HG03196 (cell line): ENCODE measurements around the gene PRKD1.
"Not testable (repeated sequence)": the region's sequence is repeated elsewhere in the genome, so short reads cannot be mapped to it uniquely, and the experiment has no call there.

Source experiments
- ATAC-seq: cut with Tn5 transposase; IDR thresholded peaks from one replicate; pipeline ENCODE4 v1.9.1; 2021; ENCODE audit not compliant: unreplicated experiment

PRKD1 gene

DNA sequence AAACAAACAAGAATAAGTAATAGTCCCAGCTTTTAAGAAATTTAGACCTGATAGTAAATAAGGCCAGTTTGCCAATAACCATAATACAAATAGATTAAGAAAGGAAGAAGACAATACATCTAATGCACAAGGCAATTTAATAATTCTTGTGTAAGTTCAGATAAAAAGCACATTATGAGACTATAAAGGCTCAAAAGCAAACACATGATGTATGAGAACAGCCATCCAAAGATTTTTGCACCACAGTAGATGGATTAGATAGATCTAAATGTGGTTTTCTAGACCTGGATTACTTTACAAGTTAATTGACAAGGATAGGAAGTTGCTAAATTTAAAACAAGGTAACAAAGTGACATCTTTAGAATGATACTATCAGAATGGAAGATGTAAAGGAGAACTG is 125.4 kb downstream of the PRKD1 start:
- no peak for ATAC-seq

DNA sequence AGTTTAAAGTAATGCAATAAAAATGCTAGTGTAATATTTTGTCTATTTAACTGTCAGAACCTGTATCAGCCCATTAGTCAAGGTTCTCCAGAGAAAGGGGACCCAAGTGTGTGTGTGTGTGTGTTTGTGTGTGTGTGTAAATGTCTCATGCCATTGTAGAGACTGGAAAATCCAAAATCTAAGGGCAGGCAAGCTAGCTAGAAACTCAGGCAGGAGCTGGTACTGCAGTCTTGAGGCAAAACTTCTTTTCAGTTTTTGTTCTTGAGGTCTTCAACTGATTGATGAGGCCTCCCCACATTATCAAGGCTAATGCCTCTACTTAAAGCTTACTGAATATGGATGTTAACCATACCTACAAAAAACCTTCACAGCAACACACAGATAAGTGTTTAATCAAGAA is 126.7 kb downstream of the PRKD1 start:
- ATAC-seq, result no peak

DNA sequence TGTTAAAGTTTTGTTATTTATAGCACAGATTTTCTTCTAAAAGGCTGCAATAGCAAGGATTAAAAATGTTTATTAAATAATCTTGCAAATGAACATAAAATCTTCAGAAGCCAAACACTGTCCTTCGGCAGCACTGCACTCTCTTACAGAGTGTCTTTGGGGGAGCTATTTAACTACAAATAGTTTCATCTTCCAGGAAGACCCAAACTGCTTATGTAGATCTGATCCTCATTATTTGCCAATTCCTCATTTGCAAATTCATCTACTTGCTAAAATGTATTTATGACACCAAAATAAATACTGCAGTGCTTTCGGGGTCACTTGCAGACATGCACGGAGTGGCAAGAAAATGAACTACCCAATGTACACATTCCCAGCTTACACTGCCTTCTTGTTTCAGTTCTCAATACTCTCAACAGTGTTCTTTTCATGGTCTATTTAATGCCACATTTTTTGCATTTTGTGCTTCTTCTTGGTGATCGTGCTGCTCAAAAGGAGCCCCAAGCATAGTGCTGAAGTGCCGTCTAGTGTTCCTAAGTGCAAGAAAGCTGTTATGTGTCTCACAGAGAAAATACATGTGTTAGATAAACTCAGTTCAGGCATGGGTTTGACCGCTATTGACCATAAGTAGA is 128.1 kb downstream of the PRKD1 start:
- ATAC-seq, result no peak

DNA sequence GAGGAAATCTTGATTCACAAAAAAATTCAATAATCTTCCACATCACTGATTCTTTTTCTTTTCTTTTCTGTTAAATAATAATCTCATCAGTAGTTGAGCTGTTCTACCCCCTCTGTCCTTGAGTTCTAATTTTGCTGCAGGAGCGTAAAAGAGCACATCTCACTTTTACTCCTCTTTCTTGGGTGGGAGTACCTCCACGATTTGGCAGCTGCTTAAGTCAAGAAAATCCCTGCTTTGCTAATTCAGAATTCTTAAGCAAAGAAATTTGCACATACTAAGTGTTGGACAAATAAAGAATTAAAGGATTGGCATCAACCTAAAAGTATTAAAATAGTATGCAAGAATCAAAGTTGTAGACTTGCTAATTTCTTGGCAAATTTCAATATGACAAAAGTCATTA is 128.8 kb downstream of the PRKD1 start:
- ATAC-seq, result no peak

DNA sequence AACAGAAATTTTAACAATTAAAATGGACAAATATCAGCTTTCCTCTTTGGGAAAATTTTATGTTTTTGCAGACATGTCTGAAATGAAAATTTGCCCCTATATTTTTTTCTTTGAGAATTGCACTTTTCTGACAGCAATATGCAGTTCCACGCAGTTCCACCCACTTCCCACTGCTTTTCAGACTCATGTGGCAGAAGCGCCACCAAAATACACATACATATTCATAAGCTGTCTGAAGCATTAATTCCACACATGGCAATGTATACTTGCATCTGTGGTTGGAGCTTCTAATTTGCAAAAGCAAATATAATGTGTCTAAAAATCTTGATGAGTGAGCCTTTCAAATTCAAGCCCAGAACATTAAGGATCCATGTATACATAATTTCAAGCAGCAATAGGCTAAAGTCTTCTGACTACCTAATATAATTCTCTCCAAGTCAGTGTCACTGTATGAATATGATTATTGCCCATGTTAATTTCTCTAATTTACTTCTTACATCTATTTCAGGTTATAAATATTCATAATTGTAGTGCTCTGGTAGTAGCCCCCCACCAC is 129.5 kb downstream of the PRKD1 start:
- no peak for ATAC-seq

DNA sequence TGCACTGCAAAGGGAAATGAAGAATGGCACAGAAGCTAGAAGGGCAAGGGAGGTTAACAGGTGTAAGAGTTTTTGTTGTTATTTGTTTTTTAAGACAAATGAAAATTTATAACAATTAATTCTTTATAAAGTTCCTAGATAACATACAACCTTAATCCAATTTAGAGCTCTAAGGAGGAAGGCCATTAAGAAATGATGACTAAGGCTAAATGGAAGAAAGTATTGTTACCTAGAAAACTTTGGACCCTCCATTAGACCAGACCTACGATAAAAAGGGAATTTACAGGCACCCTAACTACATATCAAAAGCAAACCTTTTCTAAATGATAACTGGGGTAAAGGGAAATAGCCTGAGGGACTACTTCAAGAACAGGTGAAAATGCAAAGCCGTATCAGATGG is 130.8 kb downstream of the PRKD1 start:
- no peak for ATAC-seq

DNA sequence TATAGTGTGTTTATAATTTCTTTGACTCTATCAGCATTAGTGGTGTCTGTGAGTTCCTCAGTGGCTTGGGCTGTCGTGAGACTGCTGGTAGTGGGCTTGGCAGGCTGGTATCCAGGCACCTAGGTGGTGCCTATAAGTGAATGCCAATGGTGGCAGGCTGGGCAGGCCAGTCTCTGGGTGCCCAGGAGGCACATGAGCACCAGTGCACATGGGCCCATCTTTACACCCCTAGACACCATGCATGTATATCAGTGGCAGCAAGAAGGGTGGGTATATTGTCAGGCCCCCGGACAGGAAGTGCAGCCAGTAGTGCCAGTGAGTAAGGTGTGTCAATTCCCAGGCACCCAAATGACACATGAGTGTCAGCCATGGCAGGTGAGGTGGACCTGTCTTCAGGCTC is 138.2 kb downstream of the PRKD1 start:
- ATAC-seq, result no peak

DNA sequence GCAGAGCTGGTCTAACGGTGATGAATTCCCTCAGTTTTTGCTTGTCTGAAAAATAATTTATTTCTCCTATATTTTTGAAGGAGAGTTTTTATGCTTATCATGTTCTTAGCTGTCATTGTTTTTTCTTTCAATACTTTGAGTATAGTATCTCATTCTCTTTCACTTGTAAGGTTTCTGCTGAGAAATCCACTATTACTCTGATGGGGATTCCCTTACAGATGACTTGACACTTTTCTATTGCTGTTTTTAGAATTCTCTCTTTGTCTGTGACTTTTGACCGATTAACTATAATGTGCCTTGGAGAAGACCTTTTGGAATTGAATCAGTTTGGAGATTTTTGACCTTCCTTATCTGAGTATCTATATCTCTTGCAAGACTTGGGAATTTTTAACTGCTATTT is 139.6 kb downstream of the PRKD1 start:
- no peak for ATAC-seq

DNA sequence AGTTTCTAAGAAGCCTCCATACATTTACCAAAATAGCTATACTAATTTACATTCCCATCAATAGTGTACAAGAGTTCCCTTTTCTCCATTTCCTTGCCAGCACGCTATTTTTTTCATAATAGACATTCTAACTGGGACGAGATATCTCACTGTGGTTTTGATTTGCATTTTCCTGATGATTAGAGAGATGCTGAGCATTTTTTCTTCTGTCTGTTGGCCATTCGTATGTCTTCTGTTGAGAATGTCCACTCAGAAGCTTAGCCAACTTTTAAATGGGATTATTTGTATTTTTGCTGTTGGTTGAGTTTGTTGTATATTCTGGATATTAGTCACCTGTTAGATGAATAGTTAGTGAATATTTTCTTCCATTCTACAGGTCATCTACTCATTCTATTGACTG is 144.1 kb downstream of the PRKD1 start:
- no peak for ATAC-seq

DNA sequence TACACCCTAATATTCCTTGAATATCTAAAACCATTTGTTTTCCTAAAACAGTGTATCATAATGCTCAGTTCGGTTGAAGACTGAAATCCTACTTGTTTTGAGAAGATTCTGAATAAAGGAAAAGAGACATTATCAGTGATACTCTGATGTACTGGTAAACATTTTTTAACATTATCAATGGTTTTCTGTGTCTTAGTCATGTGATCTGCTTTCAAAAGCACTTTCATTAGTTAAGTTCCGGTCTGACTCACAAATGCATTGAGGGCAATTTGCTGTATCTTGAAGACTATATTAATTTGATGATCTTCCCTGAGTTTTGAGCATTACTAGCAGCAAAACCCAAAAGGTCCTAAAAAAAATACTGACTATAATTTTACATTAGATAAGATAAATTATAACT is 145.6 kb downstream of the PRKD1 start:
- no peak for ATAC-seq

DNA sequence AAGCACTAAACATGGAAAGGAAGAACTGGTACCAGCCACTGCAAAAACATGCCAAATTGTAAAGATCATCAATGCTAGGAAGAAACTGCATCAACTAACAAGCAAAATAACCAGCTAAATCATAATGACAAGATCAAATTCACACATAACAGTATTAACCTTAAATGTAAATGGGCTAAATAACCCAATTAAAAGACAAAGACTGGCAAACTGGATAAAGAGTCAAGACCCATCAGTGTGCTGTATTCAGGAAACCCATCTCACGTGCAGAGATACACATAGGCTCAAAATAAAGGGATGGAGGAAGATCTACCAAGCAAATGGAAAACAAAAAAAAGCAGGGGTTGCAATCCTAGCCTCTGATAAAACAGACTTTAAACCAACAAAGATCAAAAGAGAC is 150.5 kb downstream of the PRKD1 start:
- not testable (repeated sequence) for ATAC-seq

DNA sequence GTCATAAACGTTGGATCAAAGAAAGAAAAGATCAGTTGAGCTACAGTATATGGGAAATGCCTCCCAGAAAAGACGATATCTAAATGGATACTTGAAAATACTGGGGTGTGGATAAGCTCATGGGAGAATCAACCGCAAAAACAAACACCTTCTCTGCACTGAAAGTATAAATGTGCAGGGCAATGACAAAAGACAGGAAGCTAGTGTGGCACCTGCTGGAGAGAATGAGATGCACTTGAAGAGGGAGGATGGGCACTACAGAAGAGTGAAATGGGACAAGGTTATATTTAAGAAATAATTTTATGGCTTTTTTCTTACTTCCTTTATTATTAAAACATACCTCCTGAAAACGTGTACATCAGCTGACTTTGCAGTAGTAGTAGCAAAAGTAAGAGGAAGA is 153.7 kb downstream of the PRKD1 start:
- ATAC-seq, result no peak

DNA sequence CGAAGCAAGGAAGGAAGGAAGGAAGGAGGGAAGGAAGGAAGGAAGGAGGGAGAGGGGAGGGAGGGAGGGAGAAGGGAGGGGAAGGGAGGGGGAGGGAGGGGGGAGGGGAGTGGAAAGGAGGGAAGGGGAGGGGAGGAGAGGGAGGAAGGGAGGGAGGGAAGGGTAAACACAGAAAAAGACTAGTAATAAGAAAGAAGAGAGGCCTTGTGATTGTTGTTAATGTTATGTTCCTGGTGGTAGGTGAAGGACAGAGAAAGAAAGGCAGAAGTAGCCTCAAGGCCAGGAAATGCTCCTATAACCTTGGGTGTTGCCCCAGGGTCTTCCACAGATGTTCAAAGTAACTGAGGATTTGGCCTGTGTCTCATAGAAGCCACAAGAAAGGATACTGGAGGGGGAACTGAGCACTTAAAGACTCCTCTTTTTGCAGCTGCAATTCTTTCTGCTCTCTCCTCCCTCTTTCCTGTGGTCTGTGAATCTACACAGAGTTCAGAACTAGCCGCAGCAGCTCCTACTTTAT is 164.2 kb downstream of the PRKD1 start:
- ATAC-seq, result no peak

DNA sequence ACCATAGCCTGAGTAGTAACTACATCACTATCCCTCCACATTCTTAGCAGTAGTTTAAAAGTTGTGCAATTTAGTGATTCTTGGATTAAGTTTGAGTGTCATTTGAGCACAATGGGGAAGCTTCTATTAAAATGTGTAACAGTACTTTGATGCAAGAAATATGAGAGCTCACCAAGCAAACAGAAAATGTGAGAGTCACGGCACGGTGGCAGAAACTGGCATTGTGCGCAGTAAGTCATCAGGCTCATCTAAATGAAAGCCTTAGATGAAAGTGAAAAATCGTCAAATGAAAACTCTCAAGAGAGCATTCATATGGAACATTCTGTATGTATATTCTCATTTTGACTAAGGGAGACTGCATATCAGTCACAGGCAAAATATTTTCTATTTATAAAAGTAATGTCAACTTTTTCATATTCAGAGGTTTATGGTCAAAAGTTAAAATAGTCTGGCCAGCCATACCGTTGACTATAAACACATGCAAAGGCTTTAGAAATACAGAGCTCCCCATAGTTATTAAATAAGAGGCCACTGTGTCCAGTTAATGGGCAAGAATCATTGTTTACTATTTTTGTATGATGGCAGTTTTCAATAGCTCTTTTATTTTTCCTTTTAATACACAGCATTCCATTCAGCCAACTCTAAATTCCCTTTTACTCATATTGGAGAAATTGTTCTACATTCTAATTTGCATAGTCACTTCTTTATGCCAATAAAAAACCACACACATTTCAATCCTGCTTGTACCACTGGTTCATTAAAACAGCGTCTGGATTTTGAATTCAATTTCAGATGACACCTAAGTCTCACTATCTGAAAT is 167.9 kb downstream of the PRKD1 start:
- peak; percentile 97 for ATAC-seq

DNA sequence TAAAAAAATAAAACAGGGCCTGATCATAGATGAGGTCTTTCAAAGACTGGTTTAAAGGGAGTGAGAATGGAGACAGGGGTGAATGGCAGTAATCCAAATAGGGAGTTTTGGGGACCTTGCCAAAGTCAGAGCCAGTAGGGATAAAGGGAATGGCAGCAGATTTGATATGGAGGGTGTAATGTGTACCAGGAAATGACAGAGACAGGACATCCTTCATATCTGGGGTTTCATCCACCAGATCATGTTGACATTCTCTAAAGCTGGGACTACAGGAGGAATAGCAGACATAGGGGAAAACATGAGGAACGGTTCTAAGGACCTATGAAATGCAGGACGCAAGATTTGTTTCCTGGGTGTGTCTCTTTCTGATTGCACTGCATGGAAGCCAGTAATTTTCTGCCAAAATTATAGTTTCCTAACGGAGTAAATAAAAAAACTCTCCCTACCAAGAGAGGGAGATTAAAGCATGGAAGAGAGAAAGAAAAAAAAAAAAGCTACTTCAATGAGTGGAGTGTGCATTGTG is 169.9 kb downstream of the PRKD1 start:
- no peak for ATAC-seq

DNA sequence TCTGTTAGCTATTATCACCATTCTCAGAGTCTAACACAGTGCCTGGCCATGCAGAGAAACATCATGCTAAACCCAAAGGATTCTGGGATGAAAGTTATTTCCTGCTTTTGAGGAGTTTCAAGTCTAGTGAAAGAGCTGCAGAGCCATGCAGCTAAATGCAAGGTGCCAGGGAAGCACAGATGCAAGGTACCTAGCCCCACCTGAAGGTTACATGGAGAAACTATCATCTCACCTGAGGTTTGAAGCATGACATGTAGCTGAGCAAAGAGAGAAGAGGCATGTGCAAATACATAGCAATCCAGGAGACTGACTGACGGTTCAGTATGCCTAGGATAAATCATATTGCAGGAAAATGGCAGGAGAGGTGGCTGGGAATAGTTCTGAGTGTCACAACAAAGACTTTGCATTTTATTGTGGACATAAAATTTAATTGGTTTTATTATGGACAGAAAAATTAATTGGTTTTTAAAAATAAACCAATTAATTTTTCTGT is 170.4 kb downstream of the PRKD1 start:
- ATAC-seq, result no peak

DNA sequence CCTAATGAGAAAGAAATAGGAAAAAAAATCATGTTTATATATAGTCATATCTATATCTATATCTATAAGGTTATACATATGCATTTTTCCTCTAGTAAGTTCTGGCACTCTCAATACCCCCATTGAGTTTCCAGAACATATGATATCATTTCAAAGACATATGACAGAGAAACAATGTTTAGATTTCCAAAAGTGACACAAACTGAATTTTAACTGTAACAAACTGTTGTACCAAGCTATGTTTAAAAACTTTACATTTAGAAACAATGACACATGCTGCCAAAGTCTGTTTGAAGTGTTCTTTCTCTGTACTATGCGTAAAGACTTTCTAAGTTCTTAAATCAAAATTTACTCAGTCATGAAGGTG is 171.6 kb downstream of the PRKD1 start:
- no peak for ATAC-seq

DNA sequence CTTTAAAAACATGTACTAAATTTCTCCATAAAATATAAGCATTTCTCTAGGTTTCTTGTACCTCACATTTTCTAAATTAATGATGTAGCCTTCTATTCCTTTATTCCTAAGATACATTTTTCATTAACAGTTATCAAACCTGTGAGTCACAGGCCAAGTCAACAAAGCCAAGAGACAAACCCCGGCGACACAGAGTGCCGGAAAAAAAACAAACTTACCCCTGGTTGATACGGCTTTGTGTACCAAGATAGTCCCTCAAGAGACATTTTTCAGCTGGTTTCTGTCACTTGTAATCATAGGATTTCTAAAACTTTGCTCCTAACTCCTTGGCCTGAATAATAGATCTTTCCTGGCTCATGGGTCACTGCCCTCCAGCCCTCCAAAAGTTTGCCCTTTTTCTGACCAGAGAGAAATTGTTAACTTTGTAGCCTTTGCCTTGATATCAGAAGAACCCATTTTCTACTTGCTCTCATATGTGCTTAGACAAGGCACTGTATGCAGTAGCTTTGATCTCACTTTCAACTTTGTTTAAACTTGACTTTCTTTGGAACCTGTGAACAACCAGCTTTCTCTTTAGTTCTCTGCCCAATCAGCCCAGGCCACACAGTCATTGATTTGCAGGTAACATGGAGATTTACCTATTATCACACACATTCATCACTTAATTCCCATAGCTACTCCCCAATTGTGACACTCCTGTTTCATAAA is 172.2 kb downstream of the PRKD1 start:
- no peak for ATAC-seq

DNA sequence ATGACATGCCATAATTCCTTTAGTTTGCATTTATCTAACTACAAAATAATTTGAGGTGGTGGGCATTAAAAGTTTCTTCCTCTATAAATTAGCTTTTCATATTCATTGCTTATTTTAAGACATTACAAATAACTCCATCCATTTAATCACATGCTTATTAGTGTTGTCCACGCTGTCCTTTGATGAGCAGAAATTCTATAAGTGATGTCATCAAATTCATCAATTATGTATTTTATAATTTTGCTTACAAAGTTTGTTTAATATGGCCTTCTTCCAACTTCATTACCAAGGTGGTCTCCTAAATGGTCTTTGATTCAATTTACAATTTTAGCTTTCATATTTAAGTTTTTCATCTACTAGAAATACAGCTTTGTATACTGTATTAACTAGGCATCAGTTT is 173.5 kb downstream of the PRKD1 start:
- ATAC-seq, result no peak

DNA sequence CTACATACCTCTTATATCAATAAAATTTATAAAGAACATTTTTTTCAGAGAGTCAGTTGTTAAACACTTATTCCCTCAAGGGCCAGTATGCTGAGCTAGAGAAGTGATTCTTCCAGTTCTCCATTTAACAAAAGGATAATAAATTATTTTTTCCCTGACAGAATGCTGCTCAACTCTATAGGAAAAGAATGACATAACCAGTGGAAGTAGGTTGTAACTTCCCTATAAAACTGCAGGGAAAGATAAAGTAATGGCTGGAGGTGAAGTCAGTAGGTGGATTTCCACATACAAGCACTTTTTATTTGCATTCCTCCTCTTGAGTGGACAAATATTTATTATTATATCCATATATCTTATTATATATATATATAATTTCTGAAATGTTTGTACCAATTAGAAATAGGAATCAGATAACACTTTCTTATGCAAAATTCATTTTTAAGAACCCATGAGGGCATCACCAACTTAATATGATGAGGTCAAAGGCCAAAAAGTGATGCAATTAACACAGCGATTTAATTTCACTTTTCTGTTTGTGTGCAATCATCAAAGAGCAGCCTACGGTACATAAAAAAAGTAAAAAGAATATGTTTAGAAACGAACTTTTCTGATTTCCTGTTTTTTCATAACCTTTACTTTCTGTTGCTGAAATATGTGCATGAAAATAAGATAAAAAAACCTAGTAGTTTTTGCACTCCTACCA is 175.3 kb downstream of the PRKD1 start:
- no peak for ATAC-seq

DNA sequence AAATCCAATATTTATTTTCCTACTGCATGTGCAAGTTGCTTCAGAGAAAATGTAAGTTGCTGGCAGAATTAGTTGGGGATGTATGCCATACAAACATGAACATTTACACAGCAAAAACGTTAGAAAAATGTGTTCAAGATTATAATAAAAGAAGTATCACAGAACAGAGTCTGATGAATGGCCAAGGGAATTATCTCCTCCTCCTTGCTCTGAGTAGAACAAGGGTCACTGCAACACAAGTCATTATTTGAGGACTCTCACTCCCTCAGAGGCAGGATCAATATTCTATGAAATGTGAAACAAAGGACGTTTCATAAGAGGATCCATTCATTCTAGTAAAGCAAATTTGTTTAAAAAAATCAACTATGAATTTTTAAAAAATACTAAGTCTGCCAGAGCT is 177.8 kb downstream of the PRKD1 start:
- ATAC-seq, result no peak
